Measurements from ENCODE around the gene FHOD3.

Gene FHOD3

GRCh38 chr18:36522509-36522908 is 225.0 kb downstream of the FHOD3 start:
- DNase-seq (ENCODE audit: low read depth) = no peak

GRCh38 chr18:36525913-36526312 is 228.4 kb downstream of the FHOD3 start:
- no peak for DNase-seq (ENCODE audit: low read depth)

GRCh38 chr18:36526611-36527010 is 229.1 kb downstream of the FHOD3 start:
- no peak for DNase-seq (ENCODE audit: low read depth)

- no peak for DNase-seq (ENCODE audit: low read depth)
These were observed 229.5 kb downstream of the FHOD3 start for GRCh38 chr18:36527051-36527450.

GRCh38 chr18:36527740-36528455 is 230.4 kb downstream of the FHOD3 start:
- no peak for DNase-seq (ENCODE audit: low read depth)

GRCh38 chr18:36529747-36530146 is 232.2 kb downstream of the FHOD3 start:
- DNase-seq (ENCODE audit: low read depth) = no peak

GRCh38 chr18:36530676-36531405 is 233.3 kb downstream of the FHOD3 start:
- no peak for DNase-seq (ENCODE audit: low read depth)

- DNase-seq (ENCODE audit: low read depth) = no peak
These were observed 234.1 kb downstream of the FHOD3 start for GRCh38 chr18:36531636-36532035.

GRCh38 chr18:36532394-36532793 is 234.9 kb downstream of the FHOD3 start:
- no peak for DNase-seq (ENCODE audit: low read depth)

GRCh38 chr18:36532815-36533214 is 235.3 kb downstream of the FHOD3 start:
- no peak for DNase-seq (ENCODE audit: low read depth)

- no peak for DNase-seq (ENCODE audit: low read depth)
These were observed 236.1 kb downstream of the FHOD3 start for GRCh38 chr18:36533446-36534153.

GRCh38 chr18:36534154-36534688 is 236.7 kb downstream of the FHOD3 start:
- DNase-seq (ENCODE audit: low read depth) = no peak

GRCh38 chr18:36535202-36535935 is 237.9 kb downstream of the FHOD3 start:
- DNase-seq (ENCODE audit: low read depth) = no peak

GRCh38 chr18:36536426-36536825 is 238.9 kb downstream of the FHOD3 start:
- DNase-seq (ENCODE audit: low read depth) = no peak

- DNase-seq (ENCODE audit: low read depth) = no peak
These were observed 239.8 kb downstream of the FHOD3 start for GRCh38 chr18:36537289-36537688.

- no peak for DNase-seq (ENCODE audit: low read depth)
These were observed 242.2 kb downstream of the FHOD3 start for GRCh38 chr18:36539674-36540231.

GRCh38 chr18:36543030-36543429 is 245.5 kb downstream of the FHOD3 start:
- no peak for DNase-seq (ENCODE audit: low read depth)

- DNase-seq (ENCODE audit: low read depth) = no peak
These were observed 246.6 kb downstream of the FHOD3 start for GRCh38 chr18:36543991-36544725.

GRCh38 chr18:36545821-36546427 is 248.4 kb downstream of the FHOD3 start:
- DNase-seq (ENCODE audit: low read depth) = no peak

GRCh38 chr18:36546876-36547275 is 249.4 kb downstream of the FHOD3 start:
- DNase-seq (ENCODE audit: low read depth) = no peak

- DNase-seq (ENCODE audit: low read depth) = no peak
These were observed 250.0 kb downstream of the FHOD3 start for GRCh38 chr18:36547544-36547943.
